GM19328 (cell line): ENCODE data around the gene DNAAF6.

Source experiments
- ATAC-seq: cut with Tn5 transposase; IDR thresholded peaks from one replicate; pipeline ENCODE4 v1.9.1; 2021; ENCODE audit warnings: mild to moderate bottlenecking, moderate library complexity; ENCODE audit not compliant: unreplicated experiment

DNAAF6 gene

GRCh38 chrX:107290019-107290418 lies 83.6 kb downstream of the DNAAF6 start:
- no peak for ATAC-seq

GRCh38 chrX:107293056-107293455 lies 86.6 kb downstream of the DNAAF6 start:
- no peak for ATAC-seq
